ENCODE measurements around the gene RNF32.

The RNF32 gene

GRCh38 chr7:156625580-156625979 is 15.0 kb upstream of the RNF32 start:
- Mint-ChIP-seq H3K4me3 (no peak overlapping the region), H3K36me3 (ENCODE audit: low read depth) (peaks cover 20% of the 10 kb centered on the region)
- TF ChIP-seq CTCF (IDR thresholded peaks at IDR 0.05; ENCODE audit: unreplicated experiment in 3 of 3), result no peak

GRCh38 chr7:156626220-156626895 is 14.2 kb upstream of the RNF32 start:
- H3K9me3 Mint-ChIP-seq, result peaks cover 31% of the 10 kb centered on the region
- H3K36me3 Mint-ChIP-seq (ENCODE audit: low read depth), result peaks cover 17% of the 10 kb centered on the region
- H3K4me1 Mint-ChIP-seq, result no peaks in the 10 kb centered on the region
- no peak for TF ChIP-seq CTCF (IDR thresholded peaks at IDR 0.05; ENCODE audit: unreplicated experiment in 3 of 3)
- no peak overlapping the region for H3K27ac Mint-ChIP-seq
- no peak overlapping the region for H3K4me3 Mint-ChIP-seq
- H3K27me3 Mint-ChIP-seq (ENCODE audit: low read depth), result no peaks in the 10 kb centered on the region

More at GRCh38 chr7:156625580-156625979, 15.0 kb upstream of the RNF32 start:
- H3K4me1 Mint-ChIP-seq, result no peaks in the 10 kb centered on the region
- no peaks in the 10 kb centered on the region for H3K27me3 Mint-ChIP-seq (ENCODE audit: low read depth)
- peaks cover 34% of the 10 kb centered on the region for H3K9me3 Mint-ChIP-seq
- H3K27ac Mint-ChIP-seq, result no peak overlapping the region

GRCh38 chr7:156628562-156628961 is 12.0 kb upstream of the RNF32 start:
- H3K36me3 Mint-ChIP-seq (ENCODE audit: low read depth), result peaks cover 15% of the 10 kb centered on the region
- no peaks in the 10 kb centered on the region for H3K27me3 Mint-ChIP-seq (ENCODE audit: low read depth)
- no peak overlapping the region for H3K4me3 Mint-ChIP-seq
- H3K4me1 Mint-ChIP-seq, result no peaks in the 10 kb centered on the region
- no peak overlapping the region for H3K27ac Mint-ChIP-seq
- peaks cover 21% of the 10 kb centered on the region for H3K9me3 Mint-ChIP-seq
- TF ChIP-seq CTCF (IDR thresholded peaks at IDR 0.05; ENCODE audit: unreplicated experiment in 3 of 3), result no peak

GRCh38 chr7:156629873-156630272 is 10.7 kb upstream of the RNF32 start:
- Mint-ChIP-seq H3K36me3 (ENCODE audit: low read depth) (peaks cover 15% of the 10 kb centered on the region), H3K4me3 (no peak overlapping the region), H3K9me3 (peaks cover 20% of the 10 kb centered on the region), H3K4me1 (no peaks in the 10 kb centered on the region), H3K27ac (no peak overlapping the region), H3K27me3 (ENCODE audit: low read depth) (no peaks in the 10 kb centered on the region)
- no peak for TF ChIP-seq CTCF (IDR thresholded peaks at IDR 0.05; ENCODE audit: unreplicated experiment in 3 of 3)

- peaks cover 15% of the 10 kb centered on the region for H3K36me3 Mint-ChIP-seq (ENCODE audit: low read depth)
- peaks cover 28% of the 10 kb centered on the region for H3K9me3 Mint-ChIP-seq
- H3K4me1 Mint-ChIP-seq, result peaks cover 18% of the 10 kb centered on the region
- TF ChIP-seq CTCF (IDR thresholded peaks at IDR 0.05; ENCODE audit: unreplicated experiment in 3 of 3), result no peak
- no peak overlapping the region for H3K4me3 Mint-ChIP-seq
- no peak overlapping the region for H3K27ac Mint-ChIP-seq
- peaks cover 4% of the 10 kb centered on the region for H3K27me3 Mint-ChIP-seq (ENCODE audit: low read depth)
Observed at GRCh38 chr7:156634117-156634516, 6.5 kb upstream of the RNF32 start.
